ENCODE measurements around the gene BRD1.

BRD1 gene

DNA sequence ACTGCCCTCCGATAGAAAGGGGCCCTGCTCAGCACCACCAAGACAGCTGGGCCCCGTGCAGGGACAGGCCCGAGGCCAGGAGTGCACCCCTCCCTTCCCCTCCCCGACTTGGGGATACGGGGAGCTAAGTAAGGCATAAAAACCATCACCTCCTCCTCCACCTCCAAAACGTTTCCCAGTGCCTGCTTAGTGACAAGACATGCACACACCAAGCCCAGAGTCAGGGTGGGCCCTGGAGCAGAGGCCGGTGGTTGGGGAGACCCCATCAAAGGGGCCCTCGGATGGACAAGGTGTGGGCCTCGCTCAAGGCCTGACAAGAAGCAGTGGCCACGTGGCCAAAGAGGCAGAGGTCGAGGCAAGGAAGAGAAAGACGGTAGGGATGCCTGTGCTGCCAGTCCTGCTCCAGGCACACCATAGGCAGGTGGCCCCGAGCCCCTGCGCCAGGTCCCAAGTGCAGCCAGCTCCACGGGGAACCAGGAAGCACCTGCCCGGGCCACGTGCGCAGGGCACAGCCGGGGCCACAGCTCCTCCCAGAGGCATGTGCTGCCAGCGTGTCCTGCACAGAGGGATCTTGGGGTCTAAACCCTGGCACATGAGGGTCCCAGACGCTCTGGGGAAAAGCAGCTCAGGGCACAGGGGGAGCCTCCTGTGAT lies 53.0 kb downstream of the BRD1 start:
- Histone ChIP-seq H3K9me3 (ENCODE audit: control insufficient read depth in 2 of 2, low read length in 2 of 2) (no peaks in the 10 kb centered on the region), H3K4me3 (ENCODE audit: low read length in 2 of 2) (no peak overlapping the region), H3K27me3 (ENCODE audit: control insufficient read depth in 2 of 2, insufficient read depth in 2 of 2, low read length in 2 of 2) (no peaks in the 10 kb centered on the region), H3K4me1 (ENCODE audit: control insufficient read depth in 2 of 2, insufficient read depth in 2 of 2, low read length in 2 of 2) (no peaks in the 10 kb centered on the region), H3K36me3 (ENCODE audit: control insufficient read depth in 2 of 2, insufficient read depth in 2 of 2, low read length in 2 of 2) (peaks cover 37 to 46% of the 10 kb centered on the region in 2 donors), H3K9ac (ENCODE audit: low read depth in 1 of 2, low read length in 2 of 2) (no peak overlapping the region), H3K27ac (ENCODE audit: low read depth in 2 of 2, low read length in 2 of 2) (no peak overlapping the region)

DNA sequence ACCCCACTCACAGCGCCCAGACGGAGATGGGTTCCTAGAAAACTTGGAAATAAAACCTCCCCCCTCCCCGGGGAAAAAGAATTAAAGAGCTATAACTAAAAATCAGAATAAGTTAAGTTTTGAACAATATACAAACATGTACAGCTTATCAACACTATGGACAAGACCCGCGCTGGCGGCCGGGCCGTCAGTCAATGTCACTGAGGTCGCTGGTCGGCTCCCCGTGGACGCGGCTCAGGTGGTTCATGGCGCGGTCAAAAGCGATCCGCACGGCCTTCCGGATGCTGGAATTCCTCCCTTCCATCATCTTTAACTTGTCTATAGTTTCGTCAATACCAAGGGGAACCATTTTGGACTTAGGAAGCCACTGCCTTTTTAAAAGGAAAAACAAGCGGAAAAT lies 53.6 kb downstream of the BRD1 start:
- Histone ChIP-seq H3K9ac (ENCODE audit: low read depth in 1 of 2, low read length in 2 of 2) (no peak overlapping the region), H3K4me1 (ENCODE audit: control insufficient read depth in 2 of 2, insufficient read depth in 2 of 2, low read length in 2 of 2) (no peaks in the 10 kb centered on the region), H3K27me3 (ENCODE audit: control insufficient read depth in 2 of 2, insufficient read depth in 2 of 2, low read length in 2 of 2) (no peaks in the 10 kb centered on the region), H3K27ac (ENCODE audit: low read depth in 2 of 2, low read length in 2 of 2) (no peak overlapping the region), H3K4me3 (ENCODE audit: low read length in 2 of 2) (no peak overlapping the region), H3K9me3 (ENCODE audit: control insufficient read depth in 2 of 2, low read length in 2 of 2) (no peaks in the 10 kb centered on the region), H3K36me3 (ENCODE audit: control insufficient read depth in 2 of 2, insufficient read depth in 2 of 2, low read length in 2 of 2) (peaks cover 37 to 43% of the 10 kb centered on the region in 2 donors)

- Histone ChIP-seq H3K4me3 (ENCODE audit: low read length in 2 of 2) (no peak overlapping the region), H3K36me3 (ENCODE audit: control insufficient read depth in 2 of 2, insufficient read depth in 2 of 2, low read length in 2 of 2) (peaks cover 37 to 43% of the 10 kb centered on the region in 2 donors), H3K9ac (ENCODE audit: low read depth in 1 of 2, low read length in 2 of 2) (no peak overlapping the region), H3K4me1 (ENCODE audit: control insufficient read depth in 2 of 2, insufficient read depth in 2 of 2, low read length in 2 of 2) (no peaks in the 10 kb centered on the region), H3K9me3 (ENCODE audit: control insufficient read depth in 2 of 2, low read length in 2 of 2) (no peaks in the 10 kb centered on the region), H3K27ac (ENCODE audit: low read depth in 2 of 2, low read length in 2 of 2) (no peak overlapping the region), H3K27me3 (ENCODE audit: control insufficient read depth in 2 of 2, insufficient read depth in 2 of 2, low read length in 2 of 2) (no peaks in the 10 kb centered on the region)
Observed at GRCh38 chr22:49773531-49773930, 54.1 kb downstream of the BRD1 start.

- H3K4me3 ChIP-seq (ENCODE audit: low read length in 2 of 2) = no peak overlapping the region
- no peak overlapping the region for H3K27ac ChIP-seq (ENCODE audit: low read depth in 2 of 2, low read length in 2 of 2)
- peaks cover 36 to 40% of the 10 kb centered on the region in 2 donors for H3K36me3 ChIP-seq (ENCODE audit: control insufficient read depth in 2 of 2, insufficient read depth in 2 of 2, low read length in 2 of 2)
- no peaks in the 10 kb centered on the region for H3K9me3 ChIP-seq (ENCODE audit: control insufficient read depth in 2 of 2, low read length in 2 of 2)
- no peak overlapping the region for H3K9ac ChIP-seq (ENCODE audit: low read depth in 1 of 2, low read length in 2 of 2)
- no peaks in the 10 kb centered on the region for H3K27me3 ChIP-seq (ENCODE audit: control insufficient read depth in 2 of 2, insufficient read depth in 2 of 2, low read length in 2 of 2)
- H3K4me1 ChIP-seq (ENCODE audit: control insufficient read depth in 2 of 2, insufficient read depth in 2 of 2, low read length in 2 of 2) = no peaks in the 10 kb centered on the region
Observed at GRCh38 chr22:49772692-49773091, 55.0 kb downstream of the BRD1 start.

DNA sequence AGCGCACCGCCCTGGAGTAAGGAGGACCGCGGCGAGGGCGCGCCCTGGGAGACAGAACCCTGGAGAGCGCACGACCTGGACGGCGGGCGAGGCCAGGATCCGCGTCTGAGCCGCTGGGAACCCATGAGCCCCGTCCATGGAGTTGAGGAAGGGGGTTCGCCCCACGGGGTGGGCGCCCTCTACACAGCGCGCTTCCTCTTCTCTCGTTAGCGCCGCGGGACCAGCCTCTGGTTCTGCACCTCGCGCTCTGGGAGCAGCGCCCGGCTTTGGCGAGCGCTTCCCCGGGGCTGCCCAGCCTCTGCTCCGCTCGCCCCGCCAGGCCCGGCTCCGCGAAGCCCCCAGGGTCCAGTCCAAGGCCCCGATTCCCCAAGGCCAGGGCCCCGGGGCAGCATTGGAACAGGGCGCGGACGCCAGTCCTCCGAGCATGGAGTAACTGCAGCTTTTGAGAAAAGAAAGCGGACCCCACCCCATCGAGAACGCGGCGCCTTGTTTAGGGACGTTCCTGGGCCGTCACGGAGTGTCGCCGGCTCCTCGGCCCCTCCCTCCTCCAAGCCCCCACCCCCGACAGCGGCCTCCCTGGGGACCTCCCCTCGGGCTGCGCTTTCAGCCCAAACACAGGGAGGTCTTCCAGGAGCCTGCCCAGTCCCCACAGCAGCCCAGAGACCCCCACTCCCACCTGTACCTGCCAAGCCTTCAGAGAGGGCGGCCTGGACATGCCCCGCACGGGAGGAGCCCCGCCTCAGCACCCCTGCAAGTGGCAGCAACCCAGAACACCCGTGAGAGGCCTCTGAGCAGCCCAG lies 56.2 kb downstream of the BRD1 start:
- H3K27ac ChIP-seq (ENCODE audit: low read depth in 2 of 2, low read length in 2 of 2) = no peak overlapping the region
- no peak overlapping the region for H3K9ac ChIP-seq (ENCODE audit: low read depth in 1 of 2, low read length in 2 of 2)
- no peaks in the 10 kb centered on the region for H3K4me1 ChIP-seq (ENCODE audit: control insufficient read depth in 2 of 2, insufficient read depth in 2 of 2, low read length in 2 of 2)
- no peak overlapping the region for H3K4me3 ChIP-seq (ENCODE audit: low read length in 2 of 2)
- H3K9me3 ChIP-seq (ENCODE audit: control insufficient read depth in 2 of 2, low read length in 2 of 2) = no peaks in the 10 kb centered on the region
- no peaks in the 10 kb centered on the region for H3K27me3 ChIP-seq (ENCODE audit: control insufficient read depth in 2 of 2, insufficient read depth in 2 of 2, low read length in 2 of 2)
- H3K36me3 ChIP-seq (ENCODE audit: control insufficient read depth in 2 of 2, insufficient read depth in 2 of 2, low read length in 2 of 2) = peaks cover 26 to 31% of the 10 kb centered on the region in 2 donors

- Histone ChIP-seq H3K4me3 (ENCODE audit: low read length in 2 of 2) (no peak overlapping the region), H3K27me3 (ENCODE audit: control insufficient read depth in 2 of 2, insufficient read depth in 2 of 2, low read length in 2 of 2) (no peaks in the 10 kb centered on the region), H3K4me1 (ENCODE audit: control insufficient read depth in 2 of 2, insufficient read depth in 2 of 2, low read length in 2 of 2) (no peaks in the 10 kb centered on the region), H3K27ac (ENCODE audit: low read depth in 2 of 2, low read length in 2 of 2) (no peak overlapping the region), H3K9me3 (ENCODE audit: control insufficient read depth in 2 of 2, low read length in 2 of 2) (no peaks in the 10 kb centered on the region), H3K9ac (ENCODE audit: low read depth in 1 of 2, low read length in 2 of 2) (no peak overlapping the region), H3K36me3 (ENCODE audit: control insufficient read depth in 2 of 2, insufficient read depth in 2 of 2, low read length in 2 of 2) (peaks cover 21 to 26% of the 10 kb centered on the region in 2 donors)
Observed at GRCh38 chr22:49770547-49771265, 57.0 kb downstream of the BRD1 start.

- Histone ChIP-seq H3K27me3 (ENCODE audit: control insufficient read depth in 2 of 2, insufficient read depth in 2 of 2, low read length in 2 of 2) (no peaks in the 10 kb centered on the region), H3K9me3 (ENCODE audit: control insufficient read depth in 2 of 2, low read length in 2 of 2) (no peaks in the 10 kb centered on the region), H3K27ac (ENCODE audit: low read depth in 2 of 2, low read length in 2 of 2) (no peak overlapping the region), H3K9ac (ENCODE audit: low read depth in 1 of 2, low read length in 2 of 2) (no peak overlapping the region), H3K36me3 (ENCODE audit: control insufficient read depth in 2 of 2, insufficient read depth in 2 of 2, low read length in 2 of 2) (peaks cover 14 to 19% of the 10 kb centered on the region in 2 donors), H3K4me1 (ENCODE audit: control insufficient read depth in 2 of 2, insufficient read depth in 2 of 2, low read length in 2 of 2) (no peaks in the 10 kb centered on the region), H3K4me3 (ENCODE audit: low read length in 2 of 2) (no peak overlapping the region)
Observed at GRCh38 chr22:49769691-49770546, 57.8 kb downstream of the BRD1 start.

GRCh38 chr22:49768951-49769690 lies 58.6 kb downstream of the BRD1 start:
- no peaks in the 10 kb centered on the region for H3K4me1 ChIP-seq (ENCODE audit: control insufficient read depth in 2 of 2, insufficient read depth in 2 of 2, low read length in 2 of 2)
- H3K36me3 ChIP-seq (ENCODE audit: control insufficient read depth in 2 of 2, insufficient read depth in 2 of 2, low read length in 2 of 2) = peaks cover 6 to 12% of the 10 kb centered on the region in 2 donors
- no peaks in the 10 kb centered on the region for H3K27me3 ChIP-seq (ENCODE audit: control insufficient read depth in 2 of 2, insufficient read depth in 2 of 2, low read length in 2 of 2)
- no peaks in the 10 kb centered on the region for H3K9me3 ChIP-seq (ENCODE audit: control insufficient read depth in 2 of 2, low read length in 2 of 2)
- no peak overlapping the region for H3K27ac ChIP-seq (ENCODE audit: low read depth in 2 of 2, low read length in 2 of 2)
- no peak overlapping the region for H3K9ac ChIP-seq (ENCODE audit: low read depth in 1 of 2, low read length in 2 of 2)
- H3K4me3 ChIP-seq (ENCODE audit: low read length in 2 of 2) = no peak overlapping the region

Data from mucosa of rectum (tissue), 2 donors.